Loucy (cell line): ENCODE results near the gene PPFIBP2.

Source experiments
- EZH2phosphoT487 ChIP-seq: fragments of 200-600 bp; IDR thresholded peaks from 2 replicates; pipeline ENCODE4 v1.6.1; 2018; ENCODE audit warnings: antibody characterized with exemption, mild to moderate bottlenecking, moderate library complexity, borderline replicate concordance
- TF ChIP-seq, protein P1 (sequence below): fragments of 200-600 bp; sonication (generic); conservative IDR thresholded peaks from 2 replicates; pipeline ENCODE4 v1.5.1; 2014; ENCODE audit warnings: mild to moderate bottlenecking, antibody characterized with exemption, low read length

DNA sequence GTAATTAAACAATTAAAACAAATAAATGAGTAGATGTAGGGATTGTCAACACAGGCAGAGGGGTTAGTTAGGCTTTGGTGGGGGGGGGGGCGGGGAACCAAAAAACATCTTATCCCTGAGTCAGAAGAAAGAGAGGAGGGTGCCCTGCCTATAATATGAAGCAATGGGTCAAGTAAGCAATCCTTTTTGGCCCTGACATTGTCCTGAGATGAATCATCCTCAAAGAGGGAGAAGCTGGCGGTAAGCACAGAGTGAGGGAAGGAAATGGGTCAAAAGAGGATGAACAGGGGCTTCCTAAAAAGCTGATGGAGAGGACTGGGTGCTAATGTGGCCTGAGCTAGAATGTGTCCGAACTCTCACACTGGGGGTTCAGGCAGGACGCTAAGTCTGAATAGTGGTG is 23.7 kb upstream of the PPFIBP2 start:
- TF ChIP-seq, protein P1, sequence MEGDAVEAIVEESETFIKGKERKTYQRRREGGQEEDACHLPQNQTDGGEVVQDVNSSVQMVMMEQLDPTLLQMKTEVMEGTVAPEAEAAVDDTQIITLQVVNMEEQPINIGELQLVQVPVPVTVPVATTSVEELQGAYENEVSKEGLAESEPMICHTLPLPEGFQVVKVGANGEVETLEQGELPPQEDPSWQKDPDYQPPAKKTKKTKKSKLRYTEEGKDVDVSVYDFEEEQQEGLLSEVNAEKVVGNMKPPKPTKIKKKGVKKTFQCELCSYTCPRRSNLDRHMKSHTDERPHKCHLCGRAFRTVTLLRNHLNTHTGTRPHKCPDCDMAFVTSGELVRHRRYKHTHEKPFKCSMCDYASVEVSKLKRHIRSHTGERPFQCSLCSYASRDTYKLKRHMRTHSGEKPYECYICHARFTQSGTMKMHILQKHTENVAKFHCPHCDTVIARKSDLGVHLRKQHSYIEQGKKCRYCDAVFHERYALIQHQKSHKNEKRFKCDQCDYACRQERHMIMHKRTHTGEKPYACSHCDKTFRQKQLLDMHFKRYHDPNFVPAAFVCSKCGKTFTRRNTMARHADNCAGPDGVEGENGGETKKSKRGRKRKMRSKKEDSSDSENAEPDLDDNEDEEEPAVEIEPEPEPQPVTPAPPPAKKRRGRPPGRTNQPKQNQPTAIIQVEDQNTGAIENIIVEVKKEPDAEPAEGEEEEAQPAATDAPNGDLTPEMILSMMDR = no peak
- no peak for TF ChIP-seq EZH2phosphoT487
